ENCODE results near the gene EXD1.

EXD1 gene

GRCh38 chr15:41161736-41162135 is 68.8 kb downstream of the EXD1 start:
- no peak for DNase-seq (ENCODE audit: low read depth)
- H3K4me3 ChIP-seq (replicated peaks; ENCODE audit: low read depth, low read length): no peak overlapping the region
- TF ChIP-seq CTCF (IDR thresholded peaks at IDR 0.05; ENCODE audit: low read length, missing control alignments): no peak

GRCh38 chr15:41161336-41161735 is 69.2 kb downstream of the EXD1 start:
- no peak overlapping the region for H3K4me3 ChIP-seq (replicated peaks; ENCODE audit: low read depth, low read length)
- peak; percentile 30 for DNase-seq (ENCODE audit: low read depth)
- no peak for TF ChIP-seq CTCF (IDR thresholded peaks at IDR 0.05; ENCODE audit: low read length, missing control alignments)

- H3K4me3 ChIP-seq (replicated peaks; ENCODE audit: low read depth, low read length): no peak overlapping the region
- TF ChIP-seq CTCF (IDR thresholded peaks at IDR 0.05; ENCODE audit: low read length, missing control alignments): no peak
- DNase-seq (ENCODE audit: low read depth): peak; percentile 27
Observed at GRCh38 chr15:41160639-41161315, 69.8 kb downstream of the EXD1 start.

GRCh38 chr15:41154412-41154811 is 76.1 kb downstream of the EXD1 start:
- no peak overlapping the region for H3K4me3 ChIP-seq (replicated peaks; ENCODE audit: low read depth, low read length)
- no peak for TF ChIP-seq CTCF (IDR thresholded peaks at IDR 0.05; ENCODE audit: low read length, missing control alignments)
- DNase-seq (ENCODE audit: low read depth): no peak

DNA sequence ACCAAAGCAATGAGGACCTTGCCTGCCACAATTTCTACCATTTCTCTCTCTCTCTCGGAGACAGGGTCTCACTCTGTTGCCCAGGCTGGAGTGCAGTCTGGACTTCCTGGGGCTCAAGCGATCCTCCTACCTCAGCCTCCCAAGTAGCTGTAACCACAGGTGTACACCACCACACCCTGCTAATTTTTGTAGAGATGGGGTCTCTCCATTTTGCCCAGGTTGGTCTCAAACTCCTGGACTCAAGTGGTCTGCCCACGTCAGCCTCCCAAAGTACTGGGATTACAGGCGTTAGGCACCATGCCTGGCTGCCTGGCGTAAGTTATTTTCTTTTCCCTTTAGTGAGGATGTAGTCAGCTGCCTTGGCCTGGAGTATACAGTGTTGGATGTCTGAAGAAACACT is 76.8 kb downstream of the EXD1 start:
- no peak for TF ChIP-seq CTCF (IDR thresholded peaks at IDR 0.05; ENCODE audit: low read length, missing control alignments)
- no peak overlapping the region for H3K4me3 ChIP-seq (replicated peaks; ENCODE audit: low read depth, low read length)
- no peak for DNase-seq (ENCODE audit: low read depth)

DNA sequence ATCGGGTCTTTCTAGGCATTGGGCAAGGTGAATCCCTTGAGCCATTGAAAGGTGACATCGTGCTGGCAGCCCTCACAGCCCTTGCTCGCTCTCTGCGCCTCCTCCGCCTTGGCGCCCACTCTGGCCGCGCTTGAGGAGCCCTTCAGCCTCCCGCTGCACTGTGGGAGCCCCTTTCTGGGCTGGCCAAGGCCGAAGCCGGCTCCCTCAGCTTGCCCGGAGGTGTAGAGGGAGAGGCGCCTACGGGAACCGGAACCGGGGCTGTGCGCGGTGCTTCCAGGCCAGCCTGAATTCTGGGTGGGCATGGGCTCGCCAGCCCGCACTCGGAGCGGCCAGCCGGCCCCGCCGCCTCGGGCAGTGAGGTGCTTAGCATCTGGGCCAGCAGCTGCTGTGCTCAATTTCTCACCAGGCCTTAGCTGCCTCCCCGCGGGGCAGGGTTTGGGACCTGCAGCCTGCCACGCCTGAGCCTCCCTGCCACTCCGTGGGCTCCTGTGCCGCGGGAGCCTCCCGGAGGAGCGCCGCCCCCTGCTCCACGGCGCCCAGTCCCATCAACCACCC is 79.0 kb downstream of the EXD1 start:
- DNase-seq (ENCODE audit: low read depth): no peak
- no peak overlapping the region for H3K4me3 ChIP-seq (replicated peaks; ENCODE audit: low read depth, low read length)
- TF ChIP-seq CTCF (IDR thresholded peaks at IDR 0.05; ENCODE audit: low read length, missing control alignments): no peak

DNA sequence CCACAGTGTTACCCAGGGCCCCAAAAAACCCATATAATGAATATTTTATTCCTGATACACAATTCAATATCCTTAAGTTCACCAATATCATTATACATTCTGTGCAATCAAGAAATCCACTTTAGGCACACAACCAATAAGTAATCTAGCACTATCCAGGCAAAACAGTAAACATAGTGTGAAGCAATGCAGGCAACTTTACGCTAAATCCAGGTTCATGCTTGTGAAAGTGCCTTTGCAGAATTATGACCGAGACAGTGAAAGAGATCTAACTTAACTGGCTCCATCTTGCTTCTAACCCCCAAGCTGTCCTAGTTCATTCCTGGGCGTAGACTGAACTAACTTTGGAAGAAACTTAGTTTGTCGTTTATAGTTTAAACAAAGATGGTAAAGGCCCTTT is 80.3 kb downstream of the EXD1 start:
- H3K4me3 ChIP-seq (replicated peaks; ENCODE audit: low read depth, low read length): no peak overlapping the region
- TF ChIP-seq CTCF (IDR thresholded peaks at IDR 0.05; ENCODE audit: low read length, missing control alignments): no peak
- no peak for DNase-seq (ENCODE audit: low read depth)

All from fibroblast of pulmonary artery (primary cell).